OCI-LY3 (cell line): Measurements from ENCODE around the gene SULT1A2.
"Not testable (repeated sequence)": the region's sequence is repeated elsewhere in the genome, so short reads cannot be mapped to it uniquely, and the experiment has no call there.

Experiments
- EZH2phosphoT487 ChIP-seq: fragments of 200-600 bp; shearing (Covaris generic); IDR thresholded peaks from 2 replicates; pipeline ENCODE4 v1.6.1; 2018; ENCODE audit warnings: antibody characterized with exemption, mixed run types, low read depth
- TF ChIP-seq, protein P1 (sequence below): fragments of 200-600, 300-600 bp; sonication (generic); IDR thresholded peaks from 2 replicates; pipeline ENCODE4 v1.5.1; 2014; ENCODE audit warnings: antibody characterized with exemption, low read length, low read depth

DNA sequence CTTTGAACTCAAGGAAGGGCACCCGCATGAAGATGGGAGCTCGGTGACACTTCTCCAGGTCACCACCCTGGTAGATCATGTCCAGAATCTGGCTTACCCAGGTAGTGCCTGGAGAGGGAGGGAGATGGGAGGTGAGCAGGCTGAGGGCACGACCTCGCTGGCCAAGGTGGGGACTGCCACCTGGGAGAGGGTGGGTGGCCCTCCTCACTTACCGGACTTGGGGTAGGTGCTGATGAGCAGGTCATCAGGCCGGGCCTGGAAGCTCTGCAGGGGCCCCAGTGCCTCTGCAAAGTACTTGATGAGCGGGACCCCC lies 11.6 kb upstream of the SULT1A2 start:
- TF ChIP-seq, protein P1, sequence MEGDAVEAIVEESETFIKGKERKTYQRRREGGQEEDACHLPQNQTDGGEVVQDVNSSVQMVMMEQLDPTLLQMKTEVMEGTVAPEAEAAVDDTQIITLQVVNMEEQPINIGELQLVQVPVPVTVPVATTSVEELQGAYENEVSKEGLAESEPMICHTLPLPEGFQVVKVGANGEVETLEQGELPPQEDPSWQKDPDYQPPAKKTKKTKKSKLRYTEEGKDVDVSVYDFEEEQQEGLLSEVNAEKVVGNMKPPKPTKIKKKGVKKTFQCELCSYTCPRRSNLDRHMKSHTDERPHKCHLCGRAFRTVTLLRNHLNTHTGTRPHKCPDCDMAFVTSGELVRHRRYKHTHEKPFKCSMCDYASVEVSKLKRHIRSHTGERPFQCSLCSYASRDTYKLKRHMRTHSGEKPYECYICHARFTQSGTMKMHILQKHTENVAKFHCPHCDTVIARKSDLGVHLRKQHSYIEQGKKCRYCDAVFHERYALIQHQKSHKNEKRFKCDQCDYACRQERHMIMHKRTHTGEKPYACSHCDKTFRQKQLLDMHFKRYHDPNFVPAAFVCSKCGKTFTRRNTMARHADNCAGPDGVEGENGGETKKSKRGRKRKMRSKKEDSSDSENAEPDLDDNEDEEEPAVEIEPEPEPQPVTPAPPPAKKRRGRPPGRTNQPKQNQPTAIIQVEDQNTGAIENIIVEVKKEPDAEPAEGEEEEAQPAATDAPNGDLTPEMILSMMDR, result not testable (repeated sequence)
- TF ChIP-seq EZH2phosphoT487, result not testable (repeated sequence)
